Neural progenitor cell (in vitro differentiated cells): ENCODE data around the gene CAPZB.

ENCODE experiments used
- EZH2 ChIP-seq: fragments of 200-600 bp; sonication (generic); IDR thresholded peaks from 2 replicates; pipeline ENCODE4 v1.6.1; 2017; ENCODE audit warnings: antibody characterized with exemption, mild to moderate bottlenecking, moderate library complexity
- EZH2phosphoT487 ChIP-seq: fragments of 200-600 bp; sonication (generic); IDR thresholded peaks from 2 replicates; pipeline ENCODE4 v1.6.1; 2017; ENCODE audit warnings: antibody characterized with exemption
- TF ChIP-seq, protein P1 (sequence below): fragments of 200-600 bp; sonication (generic); IDR thresholded peaks from 2 replicates; pipeline ENCODE4 v1.5.1; 2017; ENCODE audit warnings: antibody characterized with exemption, mild to moderate bottlenecking

DNA sequence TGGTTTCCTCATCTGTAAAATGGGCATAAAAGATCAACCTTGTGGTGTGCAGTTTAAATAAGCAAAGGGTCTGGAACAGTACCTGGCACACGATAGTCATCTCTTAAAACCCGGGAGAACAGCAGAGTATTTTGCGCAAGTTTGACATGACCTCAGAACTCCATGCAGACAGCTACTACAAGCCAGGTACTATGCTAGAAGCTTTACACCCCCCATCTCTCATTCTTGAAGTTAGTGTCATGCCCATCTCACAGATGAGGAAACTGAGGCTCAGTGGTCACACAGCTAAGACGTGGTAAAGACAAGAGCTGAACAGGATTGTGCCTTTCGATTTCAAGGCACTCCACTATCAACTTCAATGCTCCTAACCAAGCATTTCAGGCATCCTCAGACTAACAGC lies 78.7 kb downstream of the CAPZB start:
- TF ChIP-seq EZH2phosphoT487 (no peak), EZH2 (no peak)
- TF ChIP-seq, protein P1, sequence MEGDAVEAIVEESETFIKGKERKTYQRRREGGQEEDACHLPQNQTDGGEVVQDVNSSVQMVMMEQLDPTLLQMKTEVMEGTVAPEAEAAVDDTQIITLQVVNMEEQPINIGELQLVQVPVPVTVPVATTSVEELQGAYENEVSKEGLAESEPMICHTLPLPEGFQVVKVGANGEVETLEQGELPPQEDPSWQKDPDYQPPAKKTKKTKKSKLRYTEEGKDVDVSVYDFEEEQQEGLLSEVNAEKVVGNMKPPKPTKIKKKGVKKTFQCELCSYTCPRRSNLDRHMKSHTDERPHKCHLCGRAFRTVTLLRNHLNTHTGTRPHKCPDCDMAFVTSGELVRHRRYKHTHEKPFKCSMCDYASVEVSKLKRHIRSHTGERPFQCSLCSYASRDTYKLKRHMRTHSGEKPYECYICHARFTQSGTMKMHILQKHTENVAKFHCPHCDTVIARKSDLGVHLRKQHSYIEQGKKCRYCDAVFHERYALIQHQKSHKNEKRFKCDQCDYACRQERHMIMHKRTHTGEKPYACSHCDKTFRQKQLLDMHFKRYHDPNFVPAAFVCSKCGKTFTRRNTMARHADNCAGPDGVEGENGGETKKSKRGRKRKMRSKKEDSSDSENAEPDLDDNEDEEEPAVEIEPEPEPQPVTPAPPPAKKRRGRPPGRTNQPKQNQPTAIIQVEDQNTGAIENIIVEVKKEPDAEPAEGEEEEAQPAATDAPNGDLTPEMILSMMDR, result no peak
